Mammary epithelial cell (primary cell): ENCODE results near the gene TNS1.

Experiments used
- CTCF ChIP-seq, 2 donors: IDR thresholded peaks in 1 of 2; conservative IDR thresholded peaks in 1 of 2; 2 replicates each; pipeline ENCODE4 v1.5.1; 2011 to 2012; ENCODE audit warnings: inconsistent platforms in 2 of 2, low read length in 2 of 2, mild to moderate bottlenecking in 2 of 2, control low read depth in 1 of 2, low read depth in 1 of 2; ENCODE audit not compliant: insufficient read depth in 1 of 2; ENCODE audit errors: extremely low read depth in 1 of 2
- EZH2 ChIP-seq: IDR thresholded peaks from 2 replicates; pipeline ENCODE4 v1.6.1; 2012; ENCODE audit warnings: low read length, inconsistent platforms, borderline replicate concordance

DNA sequence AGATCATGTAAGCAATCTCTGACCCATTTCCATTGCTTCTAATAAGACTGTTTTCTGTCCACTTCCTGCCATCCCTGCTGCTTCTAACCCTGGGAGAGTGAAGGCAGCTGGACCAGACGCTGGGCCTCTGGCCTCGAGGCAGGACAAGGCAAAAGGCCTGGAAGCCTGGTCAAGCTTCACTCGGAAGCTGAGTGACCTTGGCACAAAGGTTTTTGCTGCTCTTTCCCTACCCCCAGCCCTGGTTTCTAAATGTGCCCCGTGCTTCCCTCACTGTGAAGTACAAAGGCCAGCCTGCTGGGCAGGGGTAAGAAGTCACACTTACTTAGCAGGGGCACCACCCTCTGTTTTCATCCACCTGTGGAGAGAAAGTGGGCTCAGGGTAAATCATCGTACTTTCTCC lies 195.0 kb downstream of the TNS1 start:
- TF ChIP-seq CTCF (conservative IDR thresholded peaks at IDR 0.05 in 1 of 2, IDR thresholded peaks at IDR 0.05 in 1 of 2; ENCODE audit: extremely low read depth in 1 of 2, insufficient read depth in 1 of 2, low read depth in 1 of 2, low read length in 2 of 2) (no peak), EZH2 (no peak)
